ENCODE measurements around the gene PHF21B.

The PHF21B gene

DNA sequence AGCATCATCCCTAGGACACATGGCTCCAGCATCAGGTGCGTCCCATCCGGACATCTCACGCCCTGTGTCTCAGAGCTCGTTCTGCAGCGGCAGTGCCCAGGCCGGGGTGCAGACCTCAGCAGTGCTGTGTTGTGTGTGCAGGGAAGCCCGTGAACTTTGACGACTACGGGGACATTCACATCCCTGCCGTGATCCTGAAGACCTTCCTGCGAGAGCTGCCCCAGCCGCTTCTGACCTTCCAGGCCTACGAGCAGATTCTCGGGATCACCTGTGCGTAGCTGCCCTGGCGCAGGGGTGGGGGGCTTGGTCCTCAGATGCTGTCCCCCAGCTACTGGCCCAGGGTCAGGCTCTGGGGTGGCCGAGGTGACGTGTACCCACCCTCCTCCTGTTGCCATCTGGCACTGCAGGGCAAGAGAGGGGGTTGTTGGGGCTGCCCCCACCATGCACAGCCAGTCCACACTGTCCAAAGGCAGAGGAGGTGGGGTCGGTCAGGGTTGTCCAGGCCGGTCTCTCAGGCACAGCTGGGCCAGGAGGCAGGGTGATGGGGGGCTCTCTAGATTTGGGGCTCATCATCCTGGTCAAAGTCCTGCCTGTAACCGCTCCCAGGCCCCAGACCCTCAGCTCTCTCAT lies 160.9 kb downstream of the PHF21B start:
- no peak for DNase-seq (ENCODE audit: insufficient read length, low spot score)

DNA sequence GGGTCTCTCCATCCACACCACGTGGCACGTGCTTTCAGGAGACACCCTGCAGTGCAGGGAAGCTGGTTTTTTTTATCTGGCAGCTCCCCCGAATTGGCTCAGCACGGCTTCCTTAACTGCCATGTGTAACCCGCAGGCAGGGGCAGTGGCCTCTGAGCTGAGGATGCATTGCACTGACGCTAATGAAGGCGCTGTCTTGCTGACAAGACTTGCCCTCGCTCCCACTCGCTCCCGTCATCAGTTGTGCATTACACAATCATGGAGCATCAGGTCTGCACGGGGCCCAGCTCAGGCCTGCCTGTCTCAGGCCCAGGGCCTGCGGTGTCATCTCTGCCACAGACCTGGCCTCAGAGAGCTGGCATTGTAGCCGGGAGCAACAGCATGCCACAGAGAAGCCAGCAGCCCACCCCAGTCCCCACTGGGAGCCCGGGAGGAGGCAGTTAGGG lies 161.5 kb downstream of the PHF21B start:
- FAIRE-seq (no peak), DNase-seq (ENCODE audit: insufficient read length, low spot score) (no peak)

More for the DNA sequence above, 160.9 kb downstream of the PHF21B start:
- FAIRE-seq: no peak

- DNase-seq (ENCODE audit: insufficient read length, low spot score): no peak
- no peak for FAIRE-seq
Observed at GRCh38 chr22:44847892-44848291, 161.9 kb downstream of the PHF21B start.

DNA sequence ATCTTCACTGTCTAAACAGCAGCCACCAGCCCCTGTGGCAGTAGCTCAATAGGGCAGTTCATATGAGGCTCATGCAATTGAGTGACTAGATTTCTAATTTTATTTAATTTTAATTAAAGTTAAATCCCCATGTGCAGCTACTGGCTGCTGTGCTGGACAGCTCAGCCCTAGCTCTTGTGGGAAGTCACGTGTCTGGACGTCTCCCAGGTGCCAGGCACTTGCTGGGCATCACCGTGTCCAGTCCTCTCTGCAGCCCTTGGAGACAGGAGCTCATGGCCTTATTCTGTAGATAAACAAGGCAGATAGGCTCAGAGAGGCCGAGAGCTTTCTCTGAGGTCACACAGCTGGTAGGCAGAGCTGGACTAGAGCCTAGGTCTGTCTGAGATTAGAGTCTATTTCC lies 162.4 kb downstream of the PHF21B start:
- no peak for DNase-seq (ENCODE audit: insufficient read length, low spot score)
- FAIRE-seq: no peak

DNA sequence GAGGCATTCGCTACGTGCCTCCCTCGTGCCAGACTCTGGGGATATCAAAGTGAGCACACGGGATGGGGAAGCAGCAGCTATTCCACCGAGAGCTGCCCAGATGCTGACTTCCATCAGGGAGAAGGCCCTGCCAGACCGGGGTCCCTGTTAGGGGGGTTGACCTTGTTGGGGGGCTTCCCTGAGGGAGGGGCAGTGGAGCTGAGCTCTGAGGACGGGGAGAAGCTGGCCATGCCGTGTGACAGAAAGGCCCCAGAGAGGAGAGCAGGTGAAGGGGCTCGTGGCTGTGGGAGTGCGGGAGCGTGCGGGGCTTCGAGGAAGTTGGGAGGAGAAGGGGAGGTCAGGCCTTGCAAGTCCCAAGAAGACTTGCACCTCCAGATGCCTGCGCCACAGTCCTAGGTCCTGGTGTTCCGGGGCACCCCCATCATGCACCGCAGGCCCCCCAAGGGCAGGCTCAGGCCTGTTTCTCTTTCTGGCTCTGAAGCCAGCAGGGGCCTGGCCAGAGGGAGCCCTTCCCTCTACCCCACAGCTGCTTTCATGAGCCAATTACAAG lies 163.0 kb downstream of the PHF21B start:
- FAIRE-seq (no peak), DNase-seq (ENCODE audit: insufficient read length, low spot score) (no peak)

- DNase-seq (ENCODE audit: insufficient read length, low spot score) (no peak), FAIRE-seq (no peak)
Observed at GRCh38 chr22:44845796-44846720, 163.7 kb downstream of the PHF21B start.

DNA sequence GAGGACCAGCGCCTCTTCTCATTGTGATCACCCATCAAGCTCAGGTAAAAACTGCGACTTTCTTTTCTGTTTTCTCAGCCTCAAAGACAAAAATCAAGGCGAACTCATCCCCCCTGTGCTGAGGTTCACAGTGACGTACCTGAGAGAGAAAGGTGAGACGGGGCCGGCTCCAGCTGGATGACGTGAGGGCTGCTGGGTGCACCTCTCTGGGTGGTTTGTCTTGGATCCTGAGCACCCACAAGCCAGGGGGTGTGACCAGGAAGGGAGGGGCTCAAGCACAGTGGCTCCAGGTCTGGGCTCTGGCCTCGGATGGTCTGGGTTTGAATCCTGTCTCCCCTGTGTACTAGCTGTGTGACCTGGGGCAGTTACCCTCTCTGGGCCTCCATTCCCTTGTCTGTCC lies 164.6 kb downstream of the PHF21B start:
- no peak for DNase-seq (ENCODE audit: insufficient read length, low spot score)
- no peak for FAIRE-seq

DNA sequence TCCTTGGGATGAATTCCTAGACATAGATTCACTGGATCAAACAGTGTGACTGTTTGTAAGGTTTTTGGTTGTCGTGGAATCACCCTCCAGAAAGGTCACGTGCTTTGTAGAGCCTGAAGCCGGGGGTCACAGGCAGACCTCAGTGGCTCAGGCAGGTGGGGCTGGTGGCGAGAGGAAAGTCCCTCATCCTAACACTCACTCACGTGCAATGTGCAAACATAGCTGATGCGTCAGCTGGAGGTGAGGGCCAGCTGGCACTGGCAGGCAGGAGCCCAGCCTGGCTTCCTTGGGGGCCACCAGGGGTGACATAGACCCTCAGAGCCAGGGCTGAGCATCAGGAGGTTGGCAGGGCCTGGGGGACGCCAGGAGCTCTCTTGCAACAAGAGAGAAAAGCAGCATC lies 167.4 kb downstream of the PHF21B start:
- FAIRE-seq (no peak), DNase-seq (ENCODE audit: insufficient read length, low spot score) (no peak)

DNA sequence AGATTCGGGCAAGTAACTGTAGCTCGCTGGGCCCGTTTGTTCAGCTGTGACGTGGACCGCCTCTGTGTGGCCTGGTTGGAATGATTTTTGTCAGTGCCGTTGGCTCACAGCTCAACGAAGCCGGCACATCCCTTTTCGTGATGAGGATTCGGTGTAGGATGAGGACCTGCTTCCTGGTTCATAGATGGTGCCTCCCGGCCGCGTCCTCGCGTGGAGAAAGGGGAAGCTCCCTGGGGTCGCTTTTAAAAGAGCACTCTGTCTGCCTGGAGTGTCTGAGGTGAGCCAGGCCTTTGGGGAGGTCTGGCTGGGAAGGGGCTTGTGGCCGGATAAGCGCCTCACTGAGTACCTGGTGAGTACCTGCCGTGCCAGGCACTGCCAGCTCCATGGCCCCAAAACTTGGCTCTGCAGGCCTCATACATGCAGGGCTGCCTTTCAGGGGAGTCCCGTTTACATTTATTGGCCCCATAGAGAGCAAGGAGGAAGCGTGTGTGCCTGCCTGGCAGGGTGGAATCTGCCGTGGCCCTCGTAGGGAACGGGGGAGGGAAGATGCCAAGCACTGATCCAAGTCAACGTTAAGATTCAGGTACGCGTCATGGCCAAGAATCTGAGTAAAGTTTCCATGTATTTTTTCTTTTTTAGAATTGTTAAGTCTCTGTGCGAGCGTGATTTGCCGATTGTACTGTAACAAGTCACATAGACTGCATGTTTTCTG lies 169.0 kb downstream of the PHF21B start:
- FAIRE-seq: no peak
- DNase-seq (ENCODE audit: insufficient read length, low spot score): no peak

- no peak for DNase-seq (ENCODE audit: insufficient read length, low spot score)
- no peak for FAIRE-seq
Observed at GRCh38 chr22:44839721-44840120, 170.1 kb downstream of the PHF21B start.

- no peak for FAIRE-seq
Observed at GRCh38 chr22:44839061-44839460, 170.7 kb downstream of the PHF21B start.

DNA sequence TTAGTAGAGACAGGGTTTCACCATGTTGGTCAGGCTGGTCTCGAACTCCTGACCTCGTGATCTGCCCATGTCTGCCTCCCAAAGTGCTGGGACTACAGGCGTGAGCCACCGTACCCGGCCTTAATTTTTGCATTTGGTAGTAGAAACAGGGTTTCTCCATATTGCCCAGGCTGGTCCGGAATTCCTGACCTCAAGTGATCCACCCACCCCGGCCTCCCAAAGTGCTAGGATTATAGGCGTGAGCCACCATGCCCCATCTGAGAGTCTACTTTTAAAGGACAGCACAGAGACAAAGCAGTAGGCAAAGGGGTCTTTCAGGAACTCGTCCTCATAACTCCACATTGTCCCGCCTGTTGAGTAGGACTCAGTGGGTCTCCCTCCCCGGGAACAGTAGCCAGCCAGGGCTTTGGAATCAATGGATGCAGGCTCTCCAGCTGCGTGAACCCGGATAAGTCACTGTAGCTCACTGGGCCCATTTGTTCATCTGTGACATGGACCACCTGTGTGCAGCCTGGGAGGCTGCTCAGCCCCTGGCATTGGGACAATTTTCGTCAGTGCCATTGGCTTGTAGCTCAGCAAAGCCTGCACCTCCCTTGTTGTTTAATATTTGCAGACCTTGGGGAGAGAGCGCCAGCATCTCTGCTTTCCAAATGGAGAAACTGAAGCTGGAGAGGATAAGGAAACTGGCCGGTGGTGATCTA lies 171.3 kb downstream of the PHF21B start:
- no peak for FAIRE-seq
- no peak for DNase-seq (ENCODE audit: insufficient read length, low spot score)

More at GRCh38 chr22:44839061-44839460, 170.7 kb downstream of the PHF21B start:
- no peak for DNase-seq (ENCODE audit: insufficient read length, low spot score)

- FAIRE-seq (no peak), DNase-seq (ENCODE audit: insufficient read length, low spot score) (no peak)
Observed at GRCh38 chr22:44837481-44837880, 172.3 kb downstream of the PHF21B start.

DNA sequence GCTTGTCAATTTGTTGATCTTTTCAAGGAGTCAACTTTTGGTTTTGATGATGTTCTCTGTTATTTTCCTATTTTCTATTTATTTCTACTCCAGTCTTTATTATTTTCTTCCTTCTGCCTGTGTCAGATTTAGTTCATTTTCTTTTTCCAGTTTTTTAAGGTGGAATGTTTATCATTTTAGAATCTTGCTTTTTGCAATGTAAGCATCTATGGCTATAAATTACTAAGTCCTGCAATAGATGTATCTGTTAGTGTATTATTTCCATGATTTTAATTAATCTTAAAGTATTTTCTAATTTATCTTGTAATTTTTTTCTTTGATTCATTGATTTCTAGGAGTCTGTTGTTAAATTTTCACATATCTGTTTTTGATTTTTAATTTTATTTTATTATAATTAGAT lies 175.7 kb downstream of the PHF21B start:
- FAIRE-seq (no peak), DNase-seq (ENCODE audit: insufficient read length, low spot score) (no peak)

DNA sequence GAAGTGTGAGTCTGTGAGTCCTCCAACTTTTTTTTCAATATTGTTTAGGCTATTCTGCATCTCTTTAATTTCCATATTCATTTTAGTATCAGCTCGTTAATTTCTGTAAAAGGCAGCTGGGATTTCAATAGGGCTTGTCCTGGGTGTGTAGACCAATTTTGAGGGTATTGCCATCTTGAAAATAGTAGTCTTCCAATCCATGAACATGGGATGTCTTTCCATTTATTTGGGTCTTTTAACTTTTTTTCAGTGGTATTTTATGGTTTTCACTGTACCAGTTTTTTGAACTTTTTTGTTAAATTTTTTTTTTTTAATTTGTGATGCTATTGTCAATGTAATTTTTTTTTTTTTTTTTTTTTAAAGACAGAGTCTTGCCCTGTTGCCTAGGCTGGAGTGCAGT lies 177.9 kb downstream of the PHF21B start:
- DNase-seq (ENCODE audit: insufficient read length, low spot score): no peak
- no peak for FAIRE-seq

Measured in HTR-8/SVneo (cell line).